Stimulated activated CD4-positive, alpha-beta T cell treated with anti-CD3 and anti-CD28 coated beads, Interleukin-12 subunit alpha, Interleukin-12 subunit beta, amount 100 ng/mL, for 48 hours (primary cell): ENCODE measurements around the gene NELFB.
"Not testable (repeated sequence)": the region's sequence is repeated elsewhere in the genome, so short reads cannot be mapped to it uniquely, and the experiment has no call there.

Source experiments
- DNase-seq, 3 donors: peaks; one replicate each; pipeline ENCODE4 v3.0.0-alpha.2; 2020; ENCODE audit warnings: low read depth in 2 of 3, low spot score in 1 of 3

Gene NELFB

DNA sequence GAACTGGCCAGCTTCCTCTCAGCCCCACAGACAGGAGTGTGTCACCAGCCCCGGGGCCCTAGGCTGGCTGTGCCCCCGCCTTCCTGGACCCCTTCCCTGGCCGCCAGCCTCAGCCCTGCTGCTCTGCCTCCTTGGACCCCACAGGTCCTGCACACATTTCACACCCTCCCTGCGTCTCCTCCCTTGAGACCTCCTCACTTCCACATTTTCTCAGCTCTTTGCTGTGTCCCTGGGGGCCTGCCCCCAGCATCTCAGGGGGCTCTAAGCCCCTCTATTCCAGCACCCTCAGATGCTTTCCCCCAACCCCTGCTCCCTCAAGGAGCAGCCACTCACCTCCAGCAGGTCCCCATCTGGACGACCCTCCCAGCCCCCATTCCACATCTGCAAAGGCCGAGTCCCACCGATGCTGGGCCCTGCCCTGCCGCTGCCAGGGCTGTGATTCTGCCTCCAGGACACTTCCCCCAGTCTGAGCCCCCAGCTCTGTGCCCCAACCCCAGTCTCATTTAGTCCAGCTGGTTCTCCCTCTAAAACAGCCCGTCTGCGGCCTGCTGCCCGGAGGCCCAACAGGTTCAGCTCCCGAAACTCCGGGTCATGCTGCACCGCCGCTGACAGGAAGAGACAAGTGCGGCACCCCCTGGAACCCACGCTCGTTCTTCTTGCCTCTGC is 20.2 kb upstream of the NELFB start:
- DNase-seq, result no peak

DNA sequence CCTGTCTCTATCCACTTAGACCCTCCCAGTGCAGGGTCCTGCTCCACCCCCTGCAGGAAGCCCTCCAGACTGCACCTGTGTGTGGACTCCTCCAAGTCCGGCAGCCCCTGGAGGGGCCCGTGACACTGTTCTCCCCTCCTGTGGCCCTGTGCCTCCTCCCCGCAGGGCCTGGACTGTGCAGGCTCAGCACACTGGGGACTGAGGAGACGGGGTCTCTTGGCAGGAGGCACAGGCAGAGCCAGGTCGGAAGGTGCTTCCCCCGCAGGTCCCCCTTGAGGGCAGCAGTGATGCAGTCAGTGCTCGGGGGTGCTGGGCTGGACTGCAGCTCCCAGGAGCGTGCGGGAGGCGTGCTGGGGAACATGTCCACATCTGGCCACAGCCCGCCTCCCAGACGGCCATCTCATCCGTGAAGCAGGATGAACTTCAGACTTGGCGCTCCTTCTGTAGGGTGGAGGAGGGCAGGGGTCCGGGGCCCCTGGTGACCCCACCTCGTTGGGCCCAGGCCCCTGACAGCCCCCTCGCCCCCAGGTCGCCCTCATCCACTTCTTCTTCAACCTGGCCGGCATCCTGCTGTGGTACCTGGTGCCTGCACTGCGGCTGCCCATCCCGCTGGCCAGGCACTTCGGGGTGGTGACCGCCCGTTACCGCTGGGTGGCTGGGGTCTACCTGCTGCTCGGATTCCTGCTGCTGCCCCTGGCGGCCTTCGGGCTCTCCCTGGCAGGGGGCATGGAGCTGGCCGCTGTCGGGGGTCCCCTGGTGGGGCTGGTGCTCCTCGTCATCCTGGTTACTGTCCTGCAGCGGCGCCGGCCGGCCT is 19.5 kb upstream of the NELFB start:
- no peak for DNase-seq

DNA sequence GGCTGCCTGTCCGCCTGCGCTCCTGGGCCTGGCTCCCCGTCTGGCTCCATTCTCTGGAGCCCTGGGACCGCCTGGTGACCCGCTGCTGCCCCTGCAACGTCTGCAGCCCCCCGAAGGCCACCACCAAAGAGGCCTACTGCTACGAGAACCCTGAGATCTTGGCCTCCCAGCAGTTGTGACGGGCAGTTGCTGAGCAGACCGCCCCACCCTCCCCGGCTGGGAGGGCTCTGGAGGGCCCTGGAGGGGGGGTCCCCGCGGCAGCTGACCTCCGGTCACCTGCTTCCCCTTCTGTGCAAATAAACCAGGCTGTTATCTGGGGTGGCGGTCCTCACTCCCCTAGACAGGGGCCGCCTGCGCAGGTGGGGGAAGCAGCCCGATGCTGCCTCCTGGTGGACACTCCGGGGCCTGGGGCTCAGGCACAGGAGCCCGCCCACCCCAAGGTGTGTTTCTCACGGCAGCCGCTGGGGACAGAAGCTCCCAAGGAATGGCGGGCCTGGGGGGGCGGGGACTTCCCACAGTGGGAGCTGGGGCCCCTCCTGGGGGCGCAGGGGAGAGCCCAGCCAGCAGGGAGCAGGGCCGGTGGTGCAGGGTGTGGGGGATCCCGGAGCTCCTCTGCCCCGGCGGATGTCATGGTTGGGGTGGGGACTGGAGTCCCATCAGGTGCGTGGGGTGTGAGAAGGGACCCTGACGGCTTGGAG is 18.7 kb upstream of the NELFB start:
- peak; percentile 80 to 90 (median 87) for DNase-seq

DNA sequence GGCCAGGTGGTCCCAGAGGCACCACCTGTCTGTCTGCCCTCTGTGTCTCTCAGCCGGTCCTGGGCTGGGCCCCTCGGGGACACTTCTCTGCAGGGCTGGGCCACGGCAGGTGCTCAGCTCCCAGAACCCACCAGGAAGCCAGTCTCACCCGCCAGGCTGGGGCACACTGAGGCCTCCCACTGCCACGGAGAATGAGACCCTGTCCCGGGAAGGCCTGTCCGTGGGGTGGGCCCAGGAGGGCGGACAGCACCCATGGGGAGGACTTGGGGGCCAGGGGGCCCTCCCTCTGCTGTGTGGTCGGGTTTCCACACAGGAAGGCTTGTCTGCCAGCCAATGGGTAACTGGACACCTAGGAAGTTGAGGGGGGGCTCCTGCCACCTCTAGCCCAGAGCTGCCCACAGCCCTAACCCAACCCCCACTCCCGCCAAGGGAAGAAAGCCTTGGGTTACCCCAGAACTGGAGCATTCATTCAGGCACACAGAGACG is 18.1 kb upstream of the NELFB start:
- no peak for DNase-seq

DNA sequence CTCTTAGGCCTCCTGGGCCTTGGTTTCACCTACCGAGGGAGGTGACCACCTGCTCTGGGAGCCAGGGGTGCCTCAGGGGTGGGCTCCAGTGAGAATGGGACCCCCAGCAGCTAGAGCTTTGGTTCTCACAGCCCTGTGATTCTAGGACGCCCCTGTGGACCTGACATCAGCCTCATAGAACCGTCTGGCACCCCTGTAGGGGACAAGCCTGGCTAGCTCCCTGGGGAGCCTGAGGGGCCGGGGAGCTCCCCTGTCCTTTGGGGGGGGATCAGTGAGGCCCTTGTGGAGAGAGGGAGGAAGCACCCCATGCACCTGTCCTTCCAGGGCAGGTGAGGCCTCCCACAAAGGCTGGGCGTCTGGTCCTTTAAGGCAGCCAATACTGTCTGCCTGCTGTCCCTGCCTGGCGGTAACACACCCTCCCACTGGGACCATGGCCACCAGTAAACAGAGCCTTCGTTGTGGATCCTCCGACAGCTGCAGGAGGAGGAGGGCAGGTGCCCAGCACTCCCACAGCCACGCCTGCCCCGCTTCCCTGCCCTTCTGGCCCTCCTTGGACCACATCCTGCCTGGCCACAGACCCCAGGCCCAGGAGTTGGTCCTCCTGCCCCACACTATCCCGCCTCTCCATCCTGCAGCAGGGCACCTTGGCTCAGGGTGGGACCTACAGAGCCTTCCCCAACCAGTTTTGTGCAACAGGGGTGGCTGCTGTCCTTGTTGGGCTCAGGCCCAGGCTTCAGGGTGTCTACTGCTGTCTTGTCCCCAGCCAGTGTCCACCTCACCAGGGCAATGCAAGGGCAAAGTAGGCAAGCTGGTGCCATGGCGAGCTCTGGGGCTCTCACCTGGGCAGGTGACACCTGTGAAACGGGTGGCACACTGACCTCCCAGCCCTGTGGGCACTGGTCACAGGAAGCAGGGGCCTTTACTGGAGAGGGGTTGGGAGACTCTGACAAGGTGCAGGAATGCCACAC is 17.1 kb upstream of the NELFB start:
- DNase-seq, result no peak

DNA sequence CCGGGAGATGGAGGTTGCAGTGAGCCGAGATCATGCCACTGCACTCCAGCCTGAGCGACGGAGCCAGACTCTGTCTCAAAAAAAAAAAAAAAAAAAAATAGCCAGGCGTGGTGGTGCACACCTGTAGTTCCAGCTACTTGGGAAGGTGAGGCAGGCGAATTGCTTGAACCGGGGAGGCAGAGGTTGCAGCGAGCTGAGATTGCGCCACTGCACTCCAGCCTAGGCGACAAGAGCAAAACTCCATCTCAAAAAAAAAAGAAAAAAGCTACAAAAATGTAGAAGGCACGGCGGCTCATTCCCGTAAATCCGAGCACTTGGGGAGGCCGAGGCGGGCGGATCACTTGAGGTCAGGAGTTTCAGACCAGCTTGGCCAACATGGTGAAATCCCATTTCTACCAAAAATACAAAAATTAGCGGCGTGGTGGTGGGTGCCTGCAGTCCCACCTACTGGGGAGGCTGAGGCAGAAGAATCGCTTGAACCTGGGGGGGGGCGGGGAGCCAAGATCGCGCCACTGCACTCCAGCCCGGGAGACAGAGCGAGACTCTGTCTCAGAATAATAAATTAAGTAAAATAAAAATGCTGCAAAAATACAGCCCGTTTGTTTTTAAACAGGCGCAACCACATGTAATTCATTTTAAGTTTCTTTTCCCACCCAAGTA is 15.5 kb upstream of the NELFB start:
- not testable (repeated sequence) for DNase-seq

DNA sequence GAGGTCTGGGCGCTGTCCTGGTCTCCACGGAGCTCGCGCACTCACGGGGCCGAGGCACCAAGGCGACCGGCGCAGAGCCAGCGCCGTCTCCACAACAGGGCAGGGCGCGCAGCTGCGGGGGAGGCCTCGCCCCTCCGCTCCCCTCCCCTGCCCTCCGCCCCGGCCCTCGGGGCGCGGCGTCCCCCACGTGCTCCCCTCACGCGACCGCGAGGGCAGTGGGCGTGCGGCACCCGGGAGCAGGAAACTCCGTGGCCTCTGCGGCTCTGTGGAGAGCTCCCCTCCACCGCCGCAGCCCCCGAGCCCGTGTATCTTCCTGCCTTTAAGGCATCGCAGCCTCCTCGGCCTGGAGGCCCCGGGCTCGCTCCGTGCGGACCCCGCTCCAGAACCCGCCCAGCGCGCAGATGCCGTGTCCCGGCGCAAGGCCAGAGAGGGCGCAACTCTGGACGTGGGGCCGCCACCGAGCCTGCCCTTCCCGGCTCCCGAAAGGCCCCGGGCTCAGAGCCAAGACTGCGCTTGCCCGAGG is 14.7 kb upstream of the NELFB start:
- peak; percentile 30 to 63 (median 40) for DNase-seq

DNA sequence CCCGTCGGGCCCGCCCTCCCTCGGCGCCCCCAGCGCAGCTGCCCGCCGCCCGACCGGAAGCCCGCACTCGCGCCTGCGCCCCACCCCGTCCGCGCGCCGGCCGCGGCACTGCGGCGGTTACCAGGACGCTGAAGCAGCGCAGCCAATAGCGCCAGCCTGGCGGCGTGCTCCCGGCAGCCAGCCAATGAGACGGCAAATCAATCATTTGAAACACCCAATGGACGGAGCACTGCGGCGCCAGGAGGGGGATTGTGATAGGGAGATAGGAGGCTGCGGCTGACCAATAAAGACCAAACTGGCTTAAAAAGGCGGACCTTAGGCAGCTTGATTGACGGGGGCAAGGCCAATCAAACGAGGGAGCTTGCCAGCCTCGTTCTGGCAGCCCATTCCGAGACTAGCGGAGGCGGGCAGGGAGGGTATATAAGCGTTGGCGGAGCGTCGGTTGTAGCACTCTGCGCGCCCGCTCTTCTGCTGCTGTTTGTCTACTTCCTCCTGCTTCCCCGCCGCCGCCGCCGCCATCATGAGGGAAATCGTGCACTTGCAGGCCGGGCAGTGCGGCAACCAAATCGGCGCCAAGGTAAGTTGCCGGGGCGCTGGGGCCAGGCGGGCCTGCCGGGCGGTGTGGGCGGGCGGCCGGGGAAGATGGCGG is 14.2 kb upstream of the NELFB start, which contains the start of gene TUBB4B:
TUBB4B (plus strand) TSS at position 447 of the 649 bp plus-strand sequence; CDS start at position 521, 74 bp downstream.
- peak; percentile 94 to 99 (median 97) for DNase-seq

DNA sequence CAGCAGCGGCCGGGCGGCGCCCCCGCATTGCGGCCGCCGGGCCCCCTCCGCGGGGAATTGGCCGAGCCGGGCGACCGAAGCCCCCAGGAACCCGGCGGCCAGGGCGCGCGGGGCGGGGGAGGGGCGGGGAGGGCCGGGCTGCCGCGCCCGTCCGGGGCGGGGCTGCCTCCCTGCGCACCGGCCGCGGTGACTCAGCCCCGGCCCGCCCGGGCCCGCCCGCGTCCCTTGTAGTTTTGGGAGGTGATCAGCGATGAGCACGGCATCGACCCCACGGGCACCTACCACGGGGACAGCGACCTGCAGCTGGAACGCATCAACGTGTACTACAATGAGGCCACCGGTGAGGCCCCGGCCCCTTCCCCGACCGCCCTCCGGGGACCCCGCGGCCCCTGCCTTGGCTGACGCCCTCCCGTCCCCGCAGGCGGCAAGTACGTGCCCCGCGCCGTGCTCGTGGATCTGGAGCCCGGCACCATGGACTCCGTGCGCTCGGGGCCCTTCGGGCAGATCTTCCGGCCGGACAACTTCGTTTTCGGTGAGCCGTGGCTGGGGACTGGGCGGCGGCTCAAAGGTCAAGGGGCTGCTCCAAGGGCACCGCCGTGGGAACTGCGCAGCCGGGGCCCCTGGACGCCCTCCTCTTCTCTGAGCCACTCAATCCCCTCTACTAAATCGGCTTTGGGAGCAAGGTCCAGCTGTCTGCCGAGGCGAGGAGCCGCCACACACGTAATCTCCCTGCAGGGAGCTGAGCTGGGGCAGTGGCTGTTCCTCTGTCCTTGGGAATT is 13.4 kb upstream of the NELFB start:
- peak in 2 of 3 donors; percentile 31 to 65 for DNase-seq

DNA sequence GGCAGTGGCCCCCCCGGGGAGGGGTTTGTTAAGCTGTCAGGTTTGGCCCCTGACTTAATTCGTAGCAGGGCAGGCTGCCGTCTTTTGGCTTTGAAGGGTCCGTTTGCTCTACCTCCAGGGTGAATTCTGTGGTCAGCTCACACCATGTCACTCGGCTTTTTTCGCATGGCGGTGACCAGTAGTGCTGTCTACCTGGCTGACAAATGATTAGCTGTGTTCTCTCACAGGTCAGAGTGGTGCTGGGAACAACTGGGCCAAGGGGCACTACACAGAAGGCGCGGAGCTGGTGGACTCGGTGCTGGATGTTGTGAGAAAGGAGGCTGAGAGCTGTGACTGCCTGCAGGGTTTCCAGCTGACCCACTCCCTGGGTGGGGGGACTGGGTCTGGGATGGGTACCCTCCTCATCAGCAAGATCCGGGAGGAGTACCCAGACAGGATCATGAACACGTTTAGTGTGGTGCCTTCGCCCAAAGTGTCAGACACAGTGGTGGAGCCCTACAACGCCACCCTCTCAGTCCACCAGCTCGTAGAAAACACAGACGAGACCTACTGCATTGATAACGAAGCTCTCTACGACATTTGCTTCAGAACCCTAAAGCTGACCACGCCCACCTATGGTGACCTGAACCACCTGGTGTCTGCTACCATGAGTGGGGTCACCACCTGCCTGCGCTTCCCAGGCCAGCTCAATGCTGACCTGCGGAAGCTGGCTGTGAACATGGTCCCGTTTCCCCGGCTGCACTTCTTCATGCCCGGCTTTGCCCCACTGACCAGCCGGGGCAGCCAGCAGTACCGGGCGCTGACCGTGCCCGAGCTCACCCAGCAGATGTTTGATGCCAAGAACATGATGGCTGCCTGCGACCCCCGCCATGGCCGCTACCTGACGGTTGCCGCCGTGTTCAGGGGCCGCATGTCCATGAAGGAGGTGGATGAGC is 12.6 kb upstream of the NELFB start:
- DNase-seq, result no peak

DNA sequence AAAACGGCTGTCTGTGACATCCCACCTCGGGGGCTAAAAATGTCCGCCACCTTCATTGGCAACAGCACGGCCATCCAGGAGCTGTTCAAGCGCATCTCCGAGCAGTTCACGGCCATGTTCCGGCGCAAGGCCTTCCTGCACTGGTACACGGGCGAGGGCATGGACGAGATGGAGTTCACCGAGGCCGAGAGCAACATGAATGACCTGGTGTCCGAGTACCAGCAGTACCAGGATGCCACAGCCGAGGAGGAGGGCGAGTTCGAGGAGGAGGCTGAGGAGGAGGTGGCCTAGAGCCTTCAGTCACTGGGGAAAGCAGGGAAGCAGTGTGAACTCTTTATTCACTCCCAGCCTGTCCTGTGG is 11.9 kb upstream of the NELFB start:
- DNase-seq, result not testable (repeated sequence)

DNA sequence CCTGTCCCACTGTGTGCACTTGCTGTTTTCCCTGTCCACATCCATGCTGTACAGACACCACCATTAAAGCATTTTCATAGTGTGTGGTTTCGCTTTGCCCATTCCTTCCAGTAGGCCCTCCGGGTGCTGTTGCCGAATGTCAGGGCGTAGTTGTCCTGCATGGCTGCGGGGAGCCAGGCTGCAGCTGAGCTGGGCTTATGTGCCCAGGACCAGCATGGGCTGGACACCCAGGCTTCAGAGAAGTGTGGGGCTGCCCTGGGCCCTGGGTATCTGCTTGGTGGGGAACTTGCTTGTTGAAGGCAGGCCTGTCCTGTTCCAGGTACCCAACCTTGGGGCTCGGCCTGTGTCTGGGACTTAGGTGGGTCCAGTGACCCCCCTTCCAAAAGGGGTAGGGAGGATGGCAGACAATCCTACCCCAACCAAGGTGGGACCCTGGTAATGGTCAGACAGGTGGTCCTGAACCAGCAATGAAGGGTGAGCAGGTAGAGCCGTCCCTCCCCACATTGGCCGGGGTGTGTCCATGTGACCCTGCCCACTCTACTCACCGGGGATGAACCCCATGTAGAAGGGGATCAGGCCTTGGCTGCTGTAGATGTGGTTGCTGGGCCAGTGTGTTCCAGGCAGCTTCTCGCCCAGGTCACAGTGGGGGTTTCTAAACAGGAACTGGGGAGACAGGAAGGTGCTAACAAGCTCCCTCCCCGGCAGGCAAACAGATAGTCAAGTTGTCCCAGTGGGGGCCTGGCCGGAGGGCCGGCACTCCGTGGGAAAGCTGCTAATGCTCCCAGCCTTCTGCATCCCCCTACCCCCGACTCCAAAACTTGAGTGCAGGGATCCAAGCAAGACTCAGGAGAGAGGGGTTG is 11.3 kb upstream of the NELFB start:
- no peak for DNase-seq

DNA sequence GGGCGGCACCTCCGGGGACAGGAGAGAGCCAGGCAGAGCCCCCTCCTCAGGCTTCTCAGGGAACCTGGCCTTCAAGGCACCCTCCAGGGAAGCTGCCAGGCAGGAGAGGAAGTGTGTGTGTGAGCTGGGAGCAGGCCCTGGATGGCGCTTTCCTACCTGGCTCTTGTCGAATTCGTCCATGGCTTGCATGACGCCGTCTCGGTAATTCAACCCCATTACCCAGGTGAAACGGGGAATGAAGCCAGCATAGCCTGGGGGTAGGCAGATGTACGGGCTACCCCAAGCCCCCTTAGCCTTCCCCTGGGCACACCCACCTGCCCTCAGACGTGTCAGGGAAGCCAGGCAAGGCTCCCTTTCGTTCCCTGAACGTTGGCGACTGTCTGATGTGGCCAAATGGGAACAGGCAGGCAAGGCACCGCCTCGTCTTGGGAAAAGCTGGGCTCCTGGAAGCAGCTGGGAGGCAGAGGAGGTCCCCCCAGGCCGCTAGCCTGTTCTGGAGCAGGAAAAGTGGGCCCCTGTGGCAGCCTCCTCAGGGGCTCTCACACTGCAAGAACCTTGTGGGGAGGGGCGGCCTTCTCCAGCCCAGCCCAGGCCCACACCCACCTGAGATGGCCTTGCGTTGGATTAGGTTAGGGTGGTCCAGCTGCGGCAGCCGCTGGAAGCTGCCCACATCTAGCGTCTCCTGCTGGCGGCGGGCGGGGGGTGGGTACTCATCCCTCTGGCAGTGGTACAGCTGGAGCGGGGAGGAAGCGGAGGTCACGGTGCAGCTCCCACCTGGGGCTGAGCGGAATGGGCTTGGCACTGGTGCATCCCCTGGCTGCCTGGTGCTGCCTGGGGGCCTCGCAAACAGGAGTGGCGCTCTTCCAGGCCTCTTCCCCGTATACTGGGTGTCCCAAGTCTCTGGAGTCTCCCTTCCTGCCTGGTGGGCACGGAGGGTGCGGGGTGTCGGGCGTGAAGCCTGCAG is 10.4 kb upstream of the NELFB start:
- no peak for DNase-seq

DNA sequence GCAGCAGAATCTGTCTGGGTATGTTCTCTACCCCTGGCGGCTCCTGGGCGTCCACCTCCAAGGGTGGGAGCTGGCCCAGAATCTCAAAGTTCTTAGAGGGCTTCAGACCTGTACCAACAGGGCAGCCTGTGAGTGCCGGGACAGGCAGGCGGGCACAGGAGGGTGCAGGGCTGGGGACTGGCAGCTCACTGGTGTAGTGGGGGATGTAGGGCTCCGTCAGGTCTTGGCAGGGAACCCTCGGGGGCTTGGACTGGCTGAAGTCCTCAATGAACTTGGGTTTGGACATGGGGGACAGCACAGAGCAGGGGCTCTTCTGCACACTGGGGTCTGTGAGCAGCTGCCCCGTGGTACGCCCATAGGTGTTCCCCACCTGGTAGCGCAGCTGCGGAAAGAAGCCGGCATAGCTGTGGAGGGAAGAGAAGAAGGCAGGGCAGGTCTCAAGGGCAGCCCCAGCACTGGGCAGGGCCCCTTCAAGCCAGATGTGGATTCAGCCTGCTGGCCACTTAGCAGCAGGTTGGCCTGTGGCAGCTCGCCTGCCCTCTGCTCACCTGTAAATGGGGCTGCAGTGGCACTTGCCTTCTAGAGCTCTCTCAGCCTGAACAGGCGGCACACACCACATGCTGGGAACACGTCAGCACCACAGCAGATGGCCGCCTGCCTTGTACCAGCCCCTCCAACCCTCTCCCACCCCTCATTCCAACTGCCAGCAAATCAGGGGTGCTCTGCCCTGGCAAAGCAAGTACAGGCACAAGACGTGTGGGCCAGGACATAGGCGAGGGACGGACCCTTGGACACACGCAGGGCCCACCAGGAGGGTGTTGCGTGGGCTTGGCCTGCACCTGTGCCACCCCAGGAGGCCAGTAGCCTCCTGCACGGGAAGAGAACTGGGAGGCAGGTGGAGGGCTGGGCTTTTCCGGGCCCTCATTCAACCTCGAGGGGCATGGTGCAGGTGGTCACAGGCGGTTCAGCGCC is 9.4 kb upstream of the NELFB start:
- no peak for DNase-seq
